HG03066 (cell line): ENCODE measurements around the gene TLE1.

Source experiments
- ATAC-seq: cut with Tn5 transposase; IDR thresholded peaks from one replicate; pipeline ENCODE4 v1.9.1; 2021; ENCODE audit warnings: low read depth; ENCODE audit not compliant: unreplicated experiment

TLE1 gene

DNA sequence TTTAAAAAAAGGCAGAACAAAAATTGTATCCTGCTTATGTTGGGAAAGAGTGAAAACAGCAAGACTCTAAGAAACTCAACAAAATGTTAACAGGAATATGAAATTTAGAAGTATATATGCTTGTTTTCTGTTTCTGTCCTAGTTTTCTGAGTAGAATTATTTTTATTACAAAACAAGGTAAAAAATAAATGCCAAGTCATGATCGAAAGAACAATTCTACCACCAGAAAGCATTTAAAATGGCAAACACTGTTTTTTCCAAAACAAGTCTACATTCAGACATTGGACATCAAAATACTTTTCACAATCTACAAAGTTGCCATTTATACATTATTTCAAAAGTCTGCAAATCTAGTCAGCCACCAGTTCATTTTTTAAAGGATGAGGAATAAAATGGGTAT lies 102.6 kb downstream of the TLE1 start:
- no peak for ATAC-seq

DNA sequence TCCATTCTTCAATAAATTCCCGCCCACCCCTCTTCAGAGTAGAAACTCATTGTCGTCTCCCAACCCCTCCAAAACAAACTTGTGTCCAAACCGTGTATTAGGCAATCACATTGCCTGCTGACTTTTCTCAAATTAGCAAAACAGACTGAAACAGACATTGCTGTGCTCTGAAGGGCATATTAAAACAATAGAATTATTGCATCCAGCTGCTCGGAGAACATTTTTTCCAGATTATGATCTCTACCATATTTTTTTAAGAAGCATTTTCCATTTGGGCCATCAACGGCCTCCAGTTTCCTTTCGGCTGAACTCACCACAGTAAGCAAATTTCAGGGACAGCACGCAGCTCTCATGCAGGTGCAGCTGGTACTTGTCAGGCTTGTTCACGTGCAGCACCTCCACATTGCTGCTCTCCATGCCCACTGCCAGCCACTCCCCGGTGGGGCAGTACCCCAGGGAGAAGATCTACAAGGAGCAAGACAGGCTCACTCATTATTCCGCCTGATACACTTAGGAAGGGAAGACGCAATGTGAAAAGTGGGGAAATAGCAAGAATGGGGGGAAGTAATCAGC lies 104.1 kb downstream of the TLE1 start:
- ATAC-seq: no peak

DNA sequence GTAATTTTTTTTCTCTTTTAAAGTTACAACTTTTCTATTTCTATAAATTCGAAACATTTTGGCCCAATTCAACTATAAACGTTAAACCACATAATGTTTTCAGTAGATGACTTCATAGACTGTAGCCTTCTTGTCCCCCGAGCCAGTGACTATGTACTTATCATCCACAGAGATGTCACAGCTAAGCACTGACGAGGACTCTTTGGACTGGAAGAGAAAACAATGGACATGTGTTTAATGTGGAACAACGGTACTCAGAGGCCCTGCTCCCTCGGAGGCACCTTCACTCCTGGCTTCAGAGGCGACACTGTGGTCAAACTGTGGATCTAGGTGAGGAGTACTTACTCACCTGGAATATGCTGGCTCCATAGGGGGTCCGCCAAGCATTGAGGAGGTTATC lies 105.2 kb downstream of the TLE1 start:
- ATAC-seq: no peak

DNA sequence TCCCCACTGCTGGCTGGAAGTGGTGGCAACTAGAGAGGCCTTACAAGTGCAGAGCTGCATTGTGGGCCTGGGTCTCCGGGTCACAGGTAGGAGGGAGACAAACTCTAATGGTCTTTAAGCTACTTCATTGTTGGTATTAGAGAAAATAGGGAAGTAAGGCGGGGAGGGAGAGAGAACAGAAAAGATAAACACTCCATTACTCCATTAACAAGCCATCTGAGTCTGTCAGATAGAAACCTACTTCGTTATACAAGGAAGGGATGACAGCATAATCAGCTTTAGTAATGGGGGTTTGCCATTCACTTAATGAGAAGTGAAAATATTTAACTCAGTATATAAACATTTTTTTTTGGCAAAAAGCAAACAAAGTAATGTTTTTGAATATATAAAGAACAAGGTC lies 107.4 kb downstream of the TLE1 start:
- ATAC-seq: no peak

DNA sequence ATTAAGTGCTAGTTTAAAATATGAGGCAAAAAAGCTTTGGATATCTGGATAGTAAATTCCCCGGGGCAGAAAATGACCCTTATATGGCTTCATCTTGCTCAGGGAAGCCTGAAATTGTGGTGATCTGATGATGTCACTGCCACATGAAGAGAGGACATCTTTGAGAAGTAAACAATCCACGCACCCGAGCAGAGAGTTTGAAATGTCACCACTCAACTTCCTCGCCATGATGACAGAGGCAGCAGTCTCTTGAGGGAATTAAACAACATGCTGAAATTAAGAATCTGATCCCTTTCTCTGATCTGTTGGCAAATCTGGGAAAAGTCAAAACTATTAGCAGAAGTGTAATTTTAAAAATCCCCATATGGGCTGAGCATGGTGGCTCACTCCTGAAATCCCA lies 110.0 kb downstream of the TLE1 start:
- ATAC-seq: no peak

DNA sequence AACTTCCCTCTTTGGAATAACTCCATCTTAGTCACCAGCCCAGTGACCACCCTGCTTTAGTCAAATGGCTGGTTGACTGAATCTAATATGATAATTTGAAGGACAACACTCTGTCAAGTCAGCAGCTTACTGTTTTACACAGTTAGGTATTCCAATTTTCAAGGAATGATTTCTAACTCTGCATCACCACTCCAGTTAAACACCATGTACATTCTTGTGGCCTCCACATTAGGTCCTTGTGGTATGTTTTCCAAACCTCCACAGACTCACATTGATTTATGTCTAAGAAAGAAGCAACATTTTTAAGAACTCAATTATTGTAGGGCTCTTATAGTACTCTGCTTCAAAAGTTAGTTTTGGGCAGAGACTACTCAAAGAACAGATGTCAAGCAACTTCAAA lies 110.7 kb downstream of the TLE1 start:
- no peak for ATAC-seq

DNA sequence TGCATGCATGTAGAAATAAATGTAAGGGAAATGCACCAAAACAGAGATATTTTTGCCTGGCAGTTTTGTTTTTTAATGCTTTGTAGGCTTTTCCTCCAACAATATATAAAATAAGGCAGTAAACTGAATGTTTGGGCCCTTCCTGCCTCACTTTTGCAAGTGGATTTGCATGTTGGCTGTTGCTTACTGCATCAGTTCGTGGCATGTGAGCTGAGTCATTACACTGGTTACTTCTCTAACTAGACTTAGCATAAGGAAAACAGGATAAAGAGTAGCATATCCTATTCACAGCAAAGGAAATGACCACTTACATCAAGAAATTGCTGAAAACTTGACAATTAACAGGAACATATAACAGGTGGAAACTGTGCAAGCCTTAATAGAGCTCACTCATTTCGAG lies 113.4 kb downstream of the TLE1 start:
- ATAC-seq: no peak

DNA sequence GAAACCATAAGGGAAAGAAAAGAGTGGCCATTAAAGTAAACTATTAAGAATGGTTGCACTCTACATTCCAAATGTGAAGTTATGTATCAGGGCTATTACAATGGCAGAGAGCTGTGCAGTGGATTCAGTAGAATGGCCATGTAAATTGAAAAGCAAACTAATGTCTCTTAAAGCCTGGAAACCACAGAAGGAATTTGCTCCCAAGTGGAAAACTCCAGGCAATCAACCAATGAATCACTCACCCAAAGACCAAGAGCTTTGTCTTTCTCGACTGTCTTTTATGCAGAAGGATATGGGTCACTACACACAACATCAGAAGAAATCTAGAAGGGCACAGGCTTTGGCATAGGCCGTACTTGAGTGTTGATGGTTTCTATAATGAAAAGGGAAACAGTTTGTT lies 114.9 kb downstream of the TLE1 start:
- ATAC-seq: no peak

DNA sequence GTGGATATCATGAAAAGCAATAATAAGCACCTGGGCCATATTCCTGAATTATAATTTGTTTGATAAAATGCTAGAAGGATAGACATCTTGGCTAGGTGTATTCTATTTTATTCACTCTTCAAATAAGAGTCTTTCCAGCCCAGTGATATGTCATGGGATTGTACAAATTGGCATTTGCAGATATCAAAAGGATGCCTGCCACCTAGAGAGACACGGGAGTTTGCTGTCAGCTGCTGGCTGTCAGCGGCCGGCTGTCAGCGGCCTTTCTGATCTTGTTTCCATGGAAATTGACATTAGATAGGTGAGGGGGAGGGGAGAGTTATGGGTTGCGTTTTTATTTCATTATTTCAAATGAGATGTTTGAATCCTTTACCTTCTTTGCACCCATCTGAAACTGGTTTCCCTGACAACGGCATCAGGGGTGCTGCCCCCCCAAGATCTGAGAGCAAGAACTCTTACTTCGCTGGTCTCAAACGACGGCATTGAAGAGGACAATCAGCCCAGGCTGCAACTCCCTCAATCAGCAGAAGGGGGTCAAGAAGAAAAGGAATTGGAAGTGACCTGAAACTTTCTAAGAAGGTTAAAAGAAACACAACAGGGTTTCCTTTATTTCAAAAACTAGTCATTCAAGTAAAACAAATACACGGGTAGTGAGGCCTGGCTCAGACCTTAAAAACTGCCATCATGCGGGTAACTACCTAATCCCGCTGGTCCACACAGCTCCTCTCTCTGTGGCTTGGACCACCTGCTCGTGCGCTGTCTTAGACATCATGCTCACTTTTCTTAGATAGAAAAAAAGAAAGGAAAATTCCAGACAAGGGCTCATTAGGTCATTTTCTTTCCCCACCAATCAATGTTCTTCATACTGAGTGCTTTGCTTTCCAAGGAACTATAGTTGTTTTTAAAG lies 115.7 kb downstream of the TLE1 start:
- no peak for ATAC-seq

DNA sequence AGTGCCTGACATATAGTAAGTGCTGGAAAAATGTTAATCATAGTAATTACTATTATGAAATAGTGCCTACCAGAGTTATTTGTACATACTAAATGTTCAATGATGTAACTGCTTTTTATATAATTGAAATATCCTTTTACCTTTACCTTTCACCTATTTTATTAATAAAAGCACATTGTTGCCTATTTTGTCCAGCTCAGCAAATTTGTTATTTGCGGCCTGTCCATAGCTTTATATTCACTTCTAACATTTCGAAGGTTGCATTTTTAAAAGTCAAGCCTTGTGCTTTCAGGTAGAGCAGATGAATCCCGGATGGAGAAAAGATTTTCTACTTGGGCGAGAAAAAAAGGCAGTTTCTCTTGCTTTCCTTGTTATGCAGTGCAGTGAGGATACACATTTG lies 119.3 kb downstream of the TLE1 start:
- ATAC-seq: no peak

DNA sequence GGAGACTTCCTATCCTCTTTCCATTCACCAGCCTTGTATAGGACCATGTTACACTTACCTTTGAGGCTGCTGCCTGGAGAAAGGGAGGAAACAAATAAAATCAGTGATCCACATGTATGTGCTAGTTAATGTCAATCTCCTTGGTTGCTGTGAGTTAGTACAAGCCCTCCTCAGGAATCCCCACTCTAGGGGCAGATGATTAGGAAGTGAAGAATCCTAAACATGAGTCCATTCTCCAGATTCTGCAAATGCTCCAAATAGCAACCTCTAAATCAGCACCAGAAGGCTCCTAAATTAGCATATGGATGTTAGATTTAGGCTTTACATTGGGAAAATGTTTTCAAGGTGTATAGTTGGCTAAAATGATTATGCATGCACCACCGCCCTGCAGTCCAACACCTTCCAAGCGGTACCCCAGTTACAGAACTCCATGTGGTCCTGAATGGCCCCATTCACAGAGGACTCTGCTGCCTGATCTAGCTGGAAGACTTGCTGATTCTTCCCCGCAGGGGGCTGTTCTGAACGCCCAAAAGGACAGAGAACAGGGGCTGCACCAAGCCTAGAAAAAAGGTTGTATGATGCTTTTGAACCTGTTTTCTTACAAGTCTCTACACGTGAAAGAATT lies 123.2 kb downstream of the TLE1 start:
- no peak for ATAC-seq

DNA sequence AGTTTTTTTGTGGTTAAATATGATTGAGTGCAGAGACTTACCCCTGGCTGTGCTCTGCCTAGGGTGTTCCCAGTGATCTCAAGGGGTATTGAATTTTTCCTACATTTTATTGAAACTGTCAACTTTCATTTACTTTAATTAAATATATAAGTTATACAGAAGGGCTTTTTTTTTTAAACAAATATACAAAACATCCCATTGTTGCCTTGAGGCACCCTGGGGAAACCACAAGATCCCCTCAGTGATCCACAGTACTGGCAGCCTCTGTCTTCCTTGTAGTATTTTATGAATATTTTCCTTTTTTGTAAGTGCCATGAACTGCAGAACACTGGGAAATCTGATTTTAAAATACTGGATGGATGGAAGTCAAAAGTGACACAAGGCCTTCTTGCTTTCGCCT lies 123.7 kb downstream of the TLE1 start:
- no peak for ATAC-seq

DNA sequence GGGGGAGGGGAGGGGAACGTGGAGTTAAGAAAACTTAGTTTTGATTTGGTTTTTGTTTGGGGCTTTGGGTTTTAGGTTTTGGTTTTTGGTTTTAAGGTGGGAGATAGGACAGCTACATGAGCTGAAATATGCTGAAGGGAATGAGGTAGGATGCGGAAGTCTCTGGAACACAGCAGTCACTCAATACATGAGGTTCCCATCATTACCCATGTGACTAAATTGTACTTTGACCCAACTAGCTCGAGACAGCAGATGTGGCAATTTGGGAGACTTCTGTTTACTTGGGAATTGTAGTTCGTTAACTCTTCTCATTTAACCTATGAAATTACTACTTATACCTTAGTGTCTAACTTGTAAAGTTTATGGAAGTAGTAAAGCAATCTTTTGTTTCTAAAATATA lies 124.2 kb downstream of the TLE1 start:
- no peak for ATAC-seq

DNA sequence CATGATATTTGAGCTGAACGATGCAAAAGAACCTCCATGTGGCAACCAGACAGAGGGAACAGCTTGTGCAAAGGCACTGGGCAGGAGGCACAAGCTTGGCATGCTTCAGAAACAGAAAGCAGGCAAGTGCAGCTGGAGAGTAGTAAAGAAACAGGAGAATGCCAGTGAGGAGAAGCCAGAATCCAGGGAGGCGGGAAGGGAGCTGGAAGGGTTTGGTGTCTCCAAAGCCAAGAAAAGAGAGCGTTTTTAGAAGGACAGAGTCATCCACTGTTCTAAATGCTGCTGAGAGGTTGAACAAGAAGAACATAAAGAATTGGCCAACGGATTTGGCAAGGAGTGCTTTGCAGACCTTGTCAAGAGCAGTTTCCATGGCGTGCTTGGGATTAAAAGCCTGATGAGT lies 124.7 kb downstream of the TLE1 start:
- ATAC-seq: no peak

DNA sequence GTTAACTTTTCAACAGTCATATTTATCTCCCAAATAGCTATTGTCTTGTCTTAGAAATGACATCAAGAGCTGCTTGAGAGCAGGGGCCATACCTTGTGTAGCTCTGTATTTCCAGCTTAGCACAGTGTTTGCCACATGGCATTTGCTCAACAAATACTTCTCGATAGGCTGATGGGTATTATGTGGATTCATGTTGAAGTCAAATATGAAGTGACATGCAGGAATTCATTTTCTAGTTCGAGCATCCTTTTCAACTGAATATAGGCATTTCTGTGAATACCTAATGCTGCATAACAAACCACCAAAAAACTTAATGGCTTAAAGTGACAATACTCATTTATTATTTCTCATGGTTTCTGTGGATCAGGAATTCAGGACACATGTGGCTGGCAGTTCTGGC lies 125.6 kb downstream of the TLE1 start:
- ATAC-seq: no peak

DNA sequence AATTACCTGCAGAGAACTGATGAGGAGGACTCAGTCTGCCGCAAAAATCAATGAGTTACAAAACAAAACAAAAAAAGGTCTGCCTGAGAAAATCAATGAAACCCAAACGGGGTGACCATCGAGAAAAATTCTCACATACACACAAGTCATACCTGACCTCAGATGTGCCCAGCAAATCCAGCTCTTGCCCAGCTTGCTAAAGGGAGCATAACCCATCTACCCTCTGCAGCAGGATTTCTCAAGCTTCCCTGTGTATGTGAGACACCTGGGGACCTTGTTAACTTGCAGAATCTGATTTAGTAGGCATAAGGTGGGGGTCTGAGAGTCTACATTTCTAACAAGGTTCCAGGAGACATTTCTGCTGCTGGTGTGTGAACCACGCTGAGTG lies 126.3 kb downstream of the TLE1 start:
- no peak for ATAC-seq

DNA sequence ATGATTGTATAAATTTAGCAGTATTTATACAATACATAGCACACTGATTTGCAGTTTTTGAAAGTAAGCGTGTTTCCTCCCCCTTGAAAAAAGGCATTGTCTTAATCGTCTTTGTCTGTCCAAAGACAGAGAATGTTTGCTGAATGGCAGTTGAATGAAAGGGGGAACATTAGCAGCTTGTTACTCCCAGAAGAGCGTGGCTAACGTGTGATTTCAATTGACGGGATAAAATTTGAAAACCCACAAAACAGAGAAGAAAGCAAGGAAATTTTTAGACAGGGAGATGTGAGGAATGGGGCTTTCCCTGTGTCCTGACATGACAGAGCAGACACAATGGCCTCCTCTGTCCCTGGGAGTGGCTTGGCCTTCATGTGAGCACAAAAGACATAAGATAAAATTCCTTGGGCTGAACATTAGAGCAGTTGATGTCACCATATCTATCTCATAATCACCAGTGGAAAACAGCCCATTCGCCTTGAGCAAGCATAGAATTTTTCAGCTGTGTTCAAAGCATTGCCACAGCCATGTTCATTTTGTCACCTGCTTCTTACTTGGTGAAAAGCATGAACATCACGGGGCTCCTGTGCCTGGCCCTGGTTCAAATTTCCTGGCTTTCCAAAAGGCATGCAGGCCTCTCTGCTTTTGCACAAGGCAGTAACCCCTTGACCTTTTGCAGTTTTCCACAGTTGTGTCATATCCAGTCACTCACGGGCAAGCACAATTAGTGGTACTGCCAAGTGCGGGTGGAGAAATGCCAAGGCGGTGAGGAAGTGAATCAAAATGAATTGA lies 126.9 kb downstream of the TLE1 start:
- ATAC-seq: no peak

DNA sequence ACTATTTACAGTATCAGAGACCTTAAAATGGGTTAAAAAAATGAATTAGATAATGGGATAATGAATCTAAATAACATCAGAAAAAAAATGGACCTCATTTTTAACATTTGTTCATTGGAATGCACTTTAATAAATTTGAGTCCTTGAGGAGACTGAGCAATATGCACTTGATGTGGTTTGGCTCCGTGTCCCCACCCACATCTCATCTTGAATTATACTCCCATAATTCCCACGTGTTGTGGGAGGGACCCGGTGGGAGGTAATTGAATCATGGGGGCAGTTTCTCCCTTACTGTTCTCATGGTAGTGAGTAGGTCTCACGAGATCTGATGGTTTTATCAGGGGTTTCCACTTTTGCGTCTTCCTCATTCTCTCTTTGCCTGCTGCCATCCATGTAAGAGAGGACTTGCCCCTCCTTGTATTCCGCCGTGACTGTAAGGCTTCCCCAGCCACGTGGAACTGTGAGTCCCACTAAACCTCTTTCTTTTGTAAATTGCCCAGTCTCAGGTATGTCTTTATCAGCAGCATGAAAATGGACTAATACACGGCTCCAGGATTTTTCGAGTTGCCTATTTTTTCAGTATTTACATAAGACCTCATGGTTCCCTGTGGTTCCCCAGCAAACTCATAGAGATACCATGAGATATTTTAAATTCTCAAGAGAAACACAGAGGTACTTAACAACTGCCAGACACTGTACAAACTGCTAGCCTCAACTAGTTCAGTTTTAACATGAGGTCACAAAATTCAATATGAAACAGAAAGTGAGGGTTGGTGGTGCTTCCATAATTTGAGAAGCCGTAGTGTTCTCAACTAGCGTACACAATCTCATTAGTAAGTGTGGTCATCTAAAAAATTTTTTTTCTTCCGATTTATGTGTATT lies 128.3 kb downstream of the TLE1 start:
- ATAC-seq: no peak

DNA sequence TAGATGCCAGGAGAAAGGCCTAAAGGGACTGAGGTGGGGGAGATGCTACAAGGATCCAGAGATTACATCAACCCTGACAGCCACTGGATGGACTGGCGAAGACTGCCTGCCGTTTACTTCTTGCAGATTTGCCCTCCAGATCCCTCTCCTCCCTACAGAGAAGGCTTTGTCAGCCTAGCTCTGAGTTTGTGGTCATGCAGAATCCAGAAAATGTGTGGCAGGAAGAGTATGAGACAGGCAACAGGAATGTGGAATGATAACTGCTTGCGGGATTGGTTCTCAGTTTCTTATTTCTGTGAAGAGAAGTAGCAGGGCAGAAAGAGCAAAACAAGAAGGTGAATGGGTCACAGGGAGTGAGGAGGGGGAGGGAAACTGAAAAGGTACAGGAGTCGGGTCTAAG lies 129.6 kb downstream of the TLE1 start:
- no peak for ATAC-seq

DNA sequence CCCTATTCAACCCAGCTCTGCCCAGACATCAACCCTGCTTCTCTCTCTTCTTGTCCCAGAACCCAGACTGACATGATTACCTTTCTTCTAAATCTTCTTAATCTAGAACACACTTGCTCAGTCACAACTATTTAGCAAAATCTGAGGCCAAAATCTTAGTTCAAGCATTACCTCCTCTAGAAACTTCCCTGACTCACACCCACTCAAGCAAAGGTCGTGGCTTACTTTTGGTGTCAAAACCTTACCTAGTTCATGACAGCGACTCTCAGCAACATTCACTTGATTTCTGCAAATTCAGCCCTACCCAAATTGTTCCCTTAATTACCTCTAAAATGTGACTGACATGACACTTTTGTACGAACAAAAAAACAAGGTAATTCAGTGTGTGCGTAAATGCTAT lies 130.2 kb downstream of the TLE1 start:
- ATAC-seq: no peak
